ENCODE measurements around the gene KCTD8.

Gene KCTD8

GRCh38 chr4:44448521-44449461 is at the start of gene KCTD8:
Gene KCTD8 (minus strand): TSS chr4:44448809.
- FAIRE-seq: no peak

DNA sequence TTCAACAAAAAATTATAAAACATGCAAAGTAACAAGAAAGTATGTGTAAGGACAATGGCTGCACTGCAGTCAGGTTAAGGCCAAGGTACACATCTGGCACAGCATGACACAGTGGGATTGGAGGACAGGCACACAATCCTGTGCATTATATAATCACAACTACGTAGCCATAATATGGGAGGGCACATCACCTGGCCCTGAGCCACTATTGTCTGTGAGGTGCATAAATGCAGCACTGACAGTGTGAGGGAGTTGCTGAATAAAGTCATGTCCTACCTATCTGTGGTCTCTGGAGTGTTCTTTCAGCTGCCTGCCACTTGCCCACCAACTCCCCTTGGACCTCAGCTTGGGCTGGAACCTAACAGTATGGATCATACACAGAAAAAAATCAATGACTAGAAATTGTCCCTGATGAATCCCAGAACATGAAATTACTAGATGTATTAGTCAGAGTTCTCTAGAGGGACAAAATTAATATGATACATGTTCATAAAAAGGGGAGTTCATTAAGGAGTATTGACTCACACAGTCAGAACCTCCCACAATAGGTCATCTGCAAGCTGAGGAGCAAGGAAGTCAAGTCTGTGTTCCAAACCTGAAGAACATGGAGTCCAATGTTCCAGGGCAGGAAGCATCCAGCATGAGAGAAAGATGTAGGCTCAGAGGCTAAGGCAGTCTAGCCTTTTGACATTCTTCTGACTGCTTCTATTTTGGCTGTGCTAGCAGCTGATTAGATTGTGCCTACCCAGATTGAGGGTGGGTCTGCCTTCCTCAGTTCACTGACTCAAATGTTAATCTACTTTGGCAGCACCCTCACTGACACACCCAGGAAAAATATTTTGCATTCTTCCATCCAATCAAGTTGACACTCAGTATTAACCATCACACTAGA is 46.4 kb upstream of the KCTD8 start:
- no peak for FAIRE-seq

- no peak for FAIRE-seq
These were observed 45.3 kb upstream of the KCTD8 start for GRCh38 chr4:44493924-44494323.

GRCh38 chr4:44487341-44487740 is 38.7 kb upstream of the KCTD8 start:
- FAIRE-seq: no peak

DNA sequence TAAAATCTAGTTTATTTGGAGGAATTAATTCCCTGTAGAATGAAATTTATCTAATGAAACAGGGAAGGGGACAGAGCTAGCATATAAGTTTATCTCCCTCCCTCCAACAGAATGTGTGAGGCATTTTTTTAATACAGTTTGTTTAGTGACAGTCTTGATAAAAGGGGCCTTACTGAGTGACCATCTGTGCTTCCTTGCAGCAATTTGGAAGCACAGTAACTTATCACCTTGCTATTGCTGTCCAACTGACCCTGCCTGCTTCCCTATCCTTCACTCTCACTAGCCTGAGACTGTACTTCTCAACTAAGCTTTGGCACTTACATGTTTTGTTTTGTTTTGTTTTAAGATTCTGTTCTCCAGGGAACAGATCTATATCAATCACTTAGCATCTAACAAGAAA is 31.1 kb upstream of the KCTD8 start:
- FAIRE-seq: no peak

- no peak for FAIRE-seq
These were observed 13.7 kb upstream of the KCTD8 start for GRCh38 chr4:44462259-44462658.

DNA sequence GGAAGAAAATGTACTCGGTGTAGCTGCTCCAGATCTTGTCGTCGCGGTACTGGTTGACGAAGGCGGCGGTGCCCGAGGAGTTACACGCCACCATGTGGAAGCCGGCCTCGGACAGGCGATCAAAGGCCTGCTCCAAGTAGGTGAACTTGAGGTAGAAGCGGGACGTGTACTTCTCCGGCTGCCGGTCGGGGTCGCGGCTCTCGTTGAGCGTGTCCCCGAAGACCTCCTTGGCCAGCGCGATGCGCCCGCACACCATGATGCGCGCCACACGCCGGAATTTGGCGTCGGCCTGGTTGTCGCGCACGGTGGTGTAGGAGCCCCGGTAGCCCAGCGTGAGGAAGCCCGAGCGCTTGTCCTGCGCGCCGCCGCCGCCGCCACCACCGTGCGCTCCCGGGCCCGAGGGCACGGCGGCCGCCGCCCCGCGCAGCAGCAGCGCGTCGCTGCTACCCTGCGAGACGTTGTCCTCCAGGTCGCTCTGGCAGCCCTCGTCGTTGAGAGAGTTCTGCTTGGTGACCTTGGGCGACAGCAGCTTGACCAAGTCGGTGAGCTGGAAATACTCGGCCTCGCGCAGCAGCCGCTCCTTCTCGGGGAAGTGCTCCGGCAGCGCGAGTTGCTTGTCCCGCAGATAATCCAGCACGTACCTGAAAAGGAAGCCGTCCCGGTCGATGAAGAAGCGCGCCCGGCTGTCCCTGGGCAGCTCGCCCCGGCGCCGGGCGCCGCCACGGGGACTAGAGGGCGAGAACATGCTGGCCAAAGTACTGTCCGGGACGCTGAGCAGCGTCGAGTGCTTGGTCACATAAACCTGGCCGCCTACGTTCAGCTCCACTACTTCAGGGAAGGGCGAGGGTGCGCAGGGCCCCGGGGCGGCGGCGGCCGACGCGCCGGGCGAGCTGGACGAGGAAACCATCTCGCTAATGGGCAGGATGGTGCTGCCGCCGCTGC is 775 bp downstream of the KCTD8 start:
- FAIRE-seq: no peak

- FAIRE-seq: no peak
These were observed 1.6 kb downstream of the KCTD8 start for GRCh38 chr4:44446801-44447562.

DNA sequence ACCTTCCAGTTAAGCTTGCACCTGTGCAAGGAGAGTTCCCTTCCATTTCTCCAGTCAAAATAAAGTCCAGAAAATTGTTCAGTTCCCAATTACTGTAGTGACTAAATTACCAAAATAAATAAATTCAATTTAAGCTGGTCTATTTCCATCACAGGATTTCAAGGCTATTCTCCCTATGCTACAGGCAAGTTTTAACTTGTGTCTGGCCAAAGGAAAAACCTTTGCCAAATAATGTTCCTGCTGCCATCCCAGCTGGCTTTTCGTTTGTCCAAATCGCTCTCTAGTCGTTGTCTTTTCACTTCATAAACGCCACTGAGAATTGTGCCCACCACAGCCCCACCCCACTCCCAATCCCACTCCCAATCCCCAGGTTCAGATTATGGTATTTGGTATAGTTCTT is 2.4 kb downstream of the KCTD8 start:
- no peak for FAIRE-seq

DNA sequence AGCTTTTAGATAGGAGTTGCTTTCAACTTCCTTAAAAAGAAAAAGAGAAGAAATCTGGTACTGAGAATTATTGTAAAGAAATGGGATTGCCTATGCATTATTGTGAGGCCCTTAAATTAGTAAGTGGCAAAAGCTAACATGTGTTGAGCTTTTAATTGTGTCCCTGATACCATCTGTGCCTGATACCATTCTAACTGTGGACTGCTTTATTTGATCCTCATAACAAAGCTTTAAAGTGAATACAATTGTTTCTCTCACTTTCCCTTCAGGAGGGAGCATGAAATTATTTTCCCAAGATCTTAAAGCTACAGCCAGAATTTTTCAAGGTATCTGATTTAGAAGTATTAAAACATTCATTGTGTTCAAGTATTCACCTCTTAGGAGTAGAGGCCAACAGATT is 9.9 kb downstream of the KCTD8 start:
- FAIRE-seq: no peak

GRCh38 chr4:44434247-44434646 is 14.4 kb downstream of the KCTD8 start:
- FAIRE-seq: no peak

DNA sequence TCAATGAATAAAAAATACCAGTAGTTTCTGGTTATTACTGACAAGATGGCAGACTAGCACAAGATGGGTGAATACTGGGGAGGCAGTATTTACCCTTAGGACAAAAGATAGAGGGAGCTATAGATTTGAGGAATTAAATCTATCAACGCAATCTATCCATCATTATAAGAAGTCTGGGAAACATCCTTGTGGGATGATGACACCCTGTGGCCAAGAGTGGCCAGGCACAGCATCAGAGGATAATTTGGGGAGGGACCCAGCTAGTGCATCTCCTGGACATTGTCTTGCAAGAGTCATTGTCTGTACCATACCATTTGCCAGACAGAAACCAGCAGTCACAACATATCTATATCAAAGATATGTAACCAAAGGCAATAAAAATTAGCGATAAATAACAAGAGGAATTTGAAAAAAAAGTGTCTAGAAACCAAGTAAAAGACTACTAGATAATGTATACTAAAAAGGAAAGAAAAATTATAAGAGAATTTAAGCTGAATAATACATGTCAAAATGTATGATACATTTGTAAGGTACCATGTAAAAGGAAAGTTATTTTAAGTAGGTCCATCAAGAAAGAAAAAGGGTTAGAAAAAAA is 22.9 kb downstream of the KCTD8 start:
- no peak for FAIRE-seq

GRCh38 chr4:44422912-44423311 is 25.7 kb downstream of the KCTD8 start:
- FAIRE-seq: no peak

GRCh38 chr4:44421330-44422065 is 27.1 kb downstream of the KCTD8 start:
- FAIRE-seq: no peak

DNA sequence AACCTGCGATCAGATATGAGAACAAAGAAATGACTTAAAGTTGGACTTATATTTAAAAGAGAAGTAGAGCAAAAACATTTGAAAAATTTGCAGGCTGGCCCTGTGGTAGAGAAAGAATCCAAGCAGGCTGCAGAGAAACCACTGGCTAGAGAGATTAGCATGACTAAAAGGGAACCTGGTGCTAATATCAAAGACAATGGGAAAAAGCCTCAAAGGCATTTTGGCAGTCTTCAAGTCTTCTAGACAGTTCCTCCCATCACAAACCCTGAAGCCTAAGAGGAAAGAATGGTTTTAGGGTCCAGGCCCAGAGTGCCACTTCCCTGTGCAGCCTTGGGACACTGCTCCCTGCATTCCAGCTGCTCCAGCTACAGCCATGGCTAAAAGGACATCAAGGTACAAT is 33.4 kb downstream of the KCTD8 start:
- FAIRE-seq: no peak

- FAIRE-seq: no peak
These were observed 80.0 kb downstream of the KCTD8 start for GRCh38 chr4:44368413-44369167.

GRCh38 chr4:44354172-44354571 is 94.4 kb downstream of the KCTD8 start:
- no peak for FAIRE-seq

DNA sequence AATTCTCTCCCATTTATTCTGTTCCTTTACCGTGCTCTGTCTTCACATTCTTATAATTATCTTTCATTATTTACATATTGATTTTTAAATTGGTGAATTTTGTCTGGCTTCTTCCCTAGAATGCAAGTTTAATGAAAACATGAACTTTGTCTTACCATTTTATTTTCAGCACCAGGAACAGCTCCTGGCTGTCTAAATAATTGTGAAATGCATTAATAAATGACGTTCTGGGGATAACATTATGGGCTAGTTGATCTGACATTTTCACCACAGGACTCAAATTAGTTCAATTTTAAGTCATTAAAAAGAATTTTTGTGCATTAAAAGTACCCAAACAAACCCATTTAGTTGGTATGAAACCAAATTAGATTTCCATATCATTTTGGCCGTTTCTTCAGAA is 97.5 kb downstream of the KCTD8 start:
- no peak for FAIRE-seq

GRCh38 chr4:44342800-44343199 is 105.8 kb downstream of the KCTD8 start:
- FAIRE-seq: no peak

DNA sequence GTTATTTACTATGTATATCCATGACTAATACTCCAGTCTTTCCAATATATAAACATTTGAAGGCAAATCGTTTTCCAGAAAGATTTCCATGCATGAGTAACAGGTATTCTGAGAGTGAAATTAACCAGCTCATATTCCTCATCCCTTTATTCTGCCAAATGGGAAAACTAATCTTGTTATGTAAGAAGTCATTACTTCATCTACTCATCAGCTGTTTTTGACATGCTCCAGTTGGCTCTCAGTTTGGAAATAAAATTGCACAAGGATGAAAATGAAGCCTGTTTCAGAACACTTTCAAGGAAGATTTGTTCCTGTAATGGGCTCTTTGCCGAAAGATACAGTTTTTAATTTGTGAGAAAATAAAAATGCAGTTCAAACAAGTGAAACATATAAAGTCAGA is 121.9 kb downstream of the KCTD8 start:
- no peak for FAIRE-seq

Data from TTC549 (cell line).